A549 (cell line): ENCODE measurements around the gene SLC16A14. TPM values are rescaled to one million over a fixed set of nuclear protein-coding genes. Genes with fewer than 3 reads are reported as not detected.

ENCODE experiments used
- polyA plus RNA-seq, 4 experiments: library from polyadenylated mRNA; depleted of rRNA in 3 of 4; stranded (reverse); fragments of >200 nt; fragmentation: RNase III in 1 of 4; extraction: RNeasy Plus Mini Kit Qiagen cat#74134 plus additional on column Dnase treatment in 1 of 4; gene quantifications; 2 replicates in 3 of 4; 3 replicates in 1 of 4; pipeline ENCODE4 v1.2.3, GENCODE V29; 2011 to 2017
- small RNA-seq, 6 experiments: library from RNA; depleted of rRNA; stranded (forward); fragments of <200 nt; gene quantifications; one replicate each; pipeline ENCODE3, GENCODE V24; 2012

The SLC16A14 gene
- polyA plus RNA-seq, 2 of the 4 experiments (the other 2 are of a cell fraction), result 0.37 to 1.1 TPM

Small RNA genes within 50 kb of the gene (small RNA-seq; reads per million reads assigned to genes)
- gene RNY4P19, result 0 reads per million in 6 experiments

Other genes with a start within 250 kb of the SLC16A14 start
- gene TRIP12, start 146.9 kb downstream of the SLC16A14 start, polyA plus RNA-seq (2011; rRNA removed), result 132 and 151 TPM in 2 replicates
- 103 to 122 TPM (median 117 TPM) in 3 replicates for gene TRIP12, start 146.9 kb downstream of the SLC16A14 start, polyA plus RNA-seq (2017; fragmentation: RNase III; extraction: RNeasy Plus Mini Kit Qiagen cat#74134 plus additional on column Dnase treatment)
- 5.5 and 5.7 TPM in 2 replicates for gene FBXO36, start 146.4 kb downstream of the SLC16A14 start, polyA plus RNA-seq (2011; rRNA removed)
- 2.0 to 2.1 TPM (median 2.0 TPM) in 3 replicates for gene FBXO36, start 146.4 kb downstream of the SLC16A14 start, polyA plus RNA-seq (2017; fragmentation: RNase III; extraction: RNeasy Plus Mini Kit Qiagen cat#74134 plus additional on column Dnase treatment)
- 3.6 and 4.1 TPM in 2 replicates for gene SP110, start 151.1 kb upstream of the SLC16A14 start, polyA plus RNA-seq (2011; rRNA removed)
- 4.6 to 6.0 TPM (median 5.3 TPM) in 3 replicates for gene SP110, start 151.1 kb upstream of the SLC16A14 start, polyA plus RNA-seq (2017; fragmentation: RNase III; extraction: RNeasy Plus Mini Kit Qiagen cat#74134 plus additional on column Dnase treatment)
- 0.10 TPM in 1 of 2 replicates, not detected in the other for gene SP140, start 156.8 kb upstream of the SLC16A14 start, polyA plus RNA-seq (2011; rRNA removed)
- 0.24 TPM in 1 of 3 replicates, not detected in the others for gene SP140, start 156.8 kb upstream of the SLC16A14 start, polyA plus RNA-seq (2017; fragmentation: RNase III; extraction: RNeasy Plus Mini Kit Qiagen cat#74134 plus additional on column Dnase treatment)